Pancreas (tissue), 10 donors: ENCODE data around the gene NUP210. TPM values are rescaled to one million over a fixed set of nuclear protein-coding genes. Genes with fewer than 3 reads are reported as not detected.

Experiments
- ATAC-seq, 4 donors: fragments of 200-7000 bp; cut with Tn5 transposase; one replicate each; pipeline versions ENCODE4 v1.8.0 to v1.9.1; 2020; ENCODE audit warnings: mild to moderate bottlenecking in 4 of 4, moderate library complexity in 4 of 4
- DNase-seq, 6 donors: peaks; one replicate each; pipeline ENCODE4 v3.0.0-alpha.2; 2020
- FAIRE-seq: peaks from 2 replicates; lab custom pipeline; 2012; peaks lifted over from hg19 to GRCh38; lab: Jason Lieb, UNC
- H3K27ac ChIP-seq, 4 donors: fragments of 200-600 bp; sonication (generic); 1 replicate in 3 of 4; 2 replicates in 1 of 4; pipeline versions ENCODE4 v1.5.0 to v1.8.0; 2020
- H3K27me3 ChIP-seq, 4 donors: fragments of 200-600 bp; one replicate each; pipeline ENCODE4 v1.8.0; 2021
- H3K36me3 ChIP-seq, 3 donors: fragments of 200-600 bp; sonication (generic) in 1 of 3; one replicate each; pipeline versions ENCODE4 v1.5.0 to v1.8.0; 2020 to 2021
- H3K4me1 ChIP-seq, 3 donors: fragments of 200-600 bp; one replicate each; pipeline ENCODE4 v1.8.0; 2021
- H3K4me3 ChIP-seq, 4 donors: fragments of 200-600 bp; sonication (generic) in 2 of 4; one replicate each; pipeline versions ENCODE4 v1.5.0 to v1.8.0; 2020 to 2021
- H3K9me3 ChIP-seq, 4 donors: fragments of 200-600 bp; one replicate each; pipeline ENCODE4 v1.8.0; 2021
- WGBS, 2 donors: extraction: QIAGEN DNeasy Blood & Tissue Kit; methylation state at CpG; one replicate each; pipeline ENCODE4 v1.1.7; 2013; 5-methylcytosine and 5-hydroxymethylcytosine counted together
- intact Hi-C, 3 donors: fragments of 100-400 bp; cut with DNase I; formaldehyde crosslinking; loops; one replicate each; pipeline versions ENCODE4 v1.11.1 to v1.14.2; 2022
- polyA plus RNA-seq, 2 donors: library from polyadenylated mRNA; stranded (reverse); fragments of 200-250 nt; gene quantifications; one replicate each; pipeline ENCODE4 v1.2.3, GENCODE V29; 2013
- total RNA-seq, 6 donors: library from RNA; stranded (reverse); fragmentation: NEBNext Ultra II Directional in 4 of 6; extraction: Animal tissue kit (Norgen Biotek cat#: 25700) in 4 of 6; gene quantifications; one replicate each; pipeline versions ENCODE4 v1.2.1 to v1.2.4, GENCODE V29; 2021 to 2023
- TF ChIP-seq, protein P1 (sequence below), 4 donors: fragments of 200-600 bp; sonication (generic) in 3 of 4; IDR thresholded peaks; one replicate each; pipeline versions ENCODE4 v1.5.0 to v1.8.0; 2021; ENCODE audit warnings: antibody characterized with exemption in 4 of 4
- donor health status: healthy with polysubstance abuse.
- donor health status: DM: no; HTN: no; CAD: no; lungs with moderate emphysema.
- donor health status: DM: no; HTN: no; CAD: no.
- donor health status: control.
- donor health status: control.
- donor health status: Bipolar disorder and iron deficiency.
- donor health status: DM: yes; HTN: yes; CAD: no.
- donor health status: DM: no; HTN: no; CAD: no.
- donor health status: DM: no; HTN: no; CAD: no.
- donor health status: DM: yes; HTN: yes; CAD: no.

NUP210 gene
- total and polyA plus RNA-seq, 8 donors = 7.6 to 12.5 (median 9.8) TPM

DNA sequence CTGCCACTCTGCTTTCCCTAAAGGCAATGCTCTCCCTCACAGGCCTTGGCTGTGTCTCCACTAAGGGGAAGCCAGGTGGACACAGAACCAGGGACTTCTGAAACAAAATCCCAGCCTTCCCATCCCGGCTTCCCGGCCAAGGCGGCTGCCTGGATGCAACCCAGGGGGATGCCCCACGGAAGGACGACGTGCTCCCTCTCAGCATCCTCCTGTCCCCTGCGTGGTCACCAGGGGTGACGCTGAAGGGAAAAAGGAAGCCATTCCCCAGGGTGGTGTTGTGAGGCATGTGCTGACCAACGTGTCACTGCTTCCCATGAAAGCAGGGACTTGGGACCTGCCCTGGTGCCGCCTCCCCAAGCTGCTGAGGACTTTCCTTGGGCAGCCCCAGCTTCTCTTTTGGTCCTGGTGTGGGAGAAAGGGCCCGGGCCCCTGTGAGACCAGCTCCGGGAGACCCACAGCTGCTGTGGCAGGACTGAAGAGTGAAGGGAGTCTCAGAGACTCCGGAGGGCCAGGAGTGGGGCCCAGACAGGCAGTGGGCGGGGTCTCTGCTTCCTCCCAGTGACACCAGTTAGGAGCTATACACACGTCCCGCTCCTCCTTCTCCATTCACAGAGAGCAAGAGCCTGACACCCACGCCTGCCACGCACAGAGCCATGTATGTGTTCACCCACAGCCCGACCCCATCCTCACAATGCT, 139.2 kb downstream of the NUP210 start:
- Histone ChIP-seq H3K27me3 (no peaks in the 10 kb centered on the region), H3K4me3 (peak overlapping the region in 1 of 4 donors; percentile 69), H3K36me3 (no peaks in the 10 kb centered on the region), H3K27ac (peak overlapping the region in 2 of 4 donors; percentile 23 to 41), H3K9me3 (no peaks in the 10 kb centered on the region), H3K4me1 (no peaks in the 10 kb centered on the region)
- 57 to 64% methylated on average over 19 of the region's 19 CpGs for WGBS, 2 donors
- ATAC-seq = peak in 3 of 4 donors; percentile 4 to 14 (median 11)
- no peak for FAIRE-seq
- intact Hi-C loops = no loop called here
- no peak for DNase-seq
- TF ChIP-seq, protein P1, sequence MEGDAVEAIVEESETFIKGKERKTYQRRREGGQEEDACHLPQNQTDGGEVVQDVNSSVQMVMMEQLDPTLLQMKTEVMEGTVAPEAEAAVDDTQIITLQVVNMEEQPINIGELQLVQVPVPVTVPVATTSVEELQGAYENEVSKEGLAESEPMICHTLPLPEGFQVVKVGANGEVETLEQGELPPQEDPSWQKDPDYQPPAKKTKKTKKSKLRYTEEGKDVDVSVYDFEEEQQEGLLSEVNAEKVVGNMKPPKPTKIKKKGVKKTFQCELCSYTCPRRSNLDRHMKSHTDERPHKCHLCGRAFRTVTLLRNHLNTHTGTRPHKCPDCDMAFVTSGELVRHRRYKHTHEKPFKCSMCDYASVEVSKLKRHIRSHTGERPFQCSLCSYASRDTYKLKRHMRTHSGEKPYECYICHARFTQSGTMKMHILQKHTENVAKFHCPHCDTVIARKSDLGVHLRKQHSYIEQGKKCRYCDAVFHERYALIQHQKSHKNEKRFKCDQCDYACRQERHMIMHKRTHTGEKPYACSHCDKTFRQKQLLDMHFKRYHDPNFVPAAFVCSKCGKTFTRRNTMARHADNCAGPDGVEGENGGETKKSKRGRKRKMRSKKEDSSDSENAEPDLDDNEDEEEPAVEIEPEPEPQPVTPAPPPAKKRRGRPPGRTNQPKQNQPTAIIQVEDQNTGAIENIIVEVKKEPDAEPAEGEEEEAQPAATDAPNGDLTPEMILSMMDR (IDR thresholded peaks at IDR 0.05) = no peak

DNA sequence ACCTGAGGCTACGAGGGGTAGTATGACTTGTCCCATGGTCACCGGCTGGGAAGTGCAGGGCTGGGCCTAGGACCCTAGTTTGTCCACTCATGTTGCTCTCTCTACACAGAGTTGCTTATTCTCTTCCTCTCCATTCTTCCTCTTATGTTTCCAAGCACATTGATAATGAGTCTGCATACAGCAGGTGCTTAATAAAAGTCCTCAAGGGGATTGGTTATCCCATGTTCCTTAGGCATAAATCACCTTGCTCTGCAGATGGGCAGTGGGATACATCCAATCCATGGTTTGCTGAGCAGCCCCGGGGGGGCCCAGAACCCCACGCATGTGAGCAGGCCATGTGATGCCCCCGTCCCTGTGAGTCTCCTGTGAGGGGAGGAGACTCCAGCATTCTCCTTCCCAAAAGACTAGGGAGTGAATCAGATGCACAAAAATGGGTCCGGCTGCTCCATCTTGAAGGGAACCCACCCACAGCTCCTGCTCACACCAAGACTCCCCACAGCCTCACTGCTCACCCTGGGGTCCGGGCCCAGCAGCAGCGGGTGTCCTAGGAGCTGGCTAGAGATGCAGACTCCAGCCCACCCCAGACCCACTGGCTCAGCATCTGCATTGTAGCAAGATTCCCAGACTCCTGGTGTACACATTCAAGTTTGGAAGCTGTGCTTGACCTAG, 139.9 kb downstream of the NUP210 start:
- 92% methylated on average over 8 of the region's 8 CpGs for WGBS, 2 donors
- no peaks in the 10 kb centered on the region for H3K4me1 ChIP-seq
- DNase-seq = no peak
- no peak overlapping the region for H3K27ac ChIP-seq
- no peaks in the 10 kb centered on the region for H3K27me3 ChIP-seq
- H3K4me3 ChIP-seq = no peak overlapping the region
- ATAC-seq = no peak
- H3K9me3 ChIP-seq = no peaks in the 10 kb centered on the region
- TF ChIP-seq, protein P1 (IDR thresholded peaks at IDR 0.05) = no peak
- H3K36me3 ChIP-seq = no peaks in the 10 kb centered on the region
- intact Hi-C loops = no loop called here
- FAIRE-seq = no peak

DNA sequence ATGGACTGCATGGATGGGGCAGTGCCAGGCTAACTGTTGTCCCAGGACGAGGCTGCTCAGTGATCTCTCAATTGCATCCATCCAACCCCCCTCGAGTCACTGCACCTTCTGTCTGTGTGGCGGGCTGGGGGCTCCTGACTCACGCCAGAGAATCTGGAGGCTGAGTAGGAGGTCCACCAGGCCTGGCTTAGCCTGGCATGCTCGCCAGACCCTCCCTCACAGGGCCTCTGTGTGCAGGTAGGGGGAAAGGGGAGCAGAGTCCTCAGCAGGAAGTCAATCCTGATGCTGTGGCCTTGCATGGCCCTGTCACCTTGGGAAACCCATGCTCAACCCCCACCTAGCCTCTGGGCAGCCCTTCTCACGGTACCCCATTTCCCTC, 140.6 kb downstream of the NUP210 start:
- WGBS, 2 donors = 85 to 93% methylated on average over 6 of the region's 6 CpGs
- no peaks in the 10 kb centered on the region for H3K27me3 ChIP-seq
- DNase-seq (no peak), FAIRE-seq (no peak), ATAC-seq (no peak)
- H3K36me3 ChIP-seq = no peaks in the 10 kb centered on the region
- no peaks in the 10 kb centered on the region for H3K9me3 ChIP-seq
- H3K4me3 ChIP-seq = no peak overlapping the region
- H3K4me1 ChIP-seq = no peaks in the 10 kb centered on the region
- TF ChIP-seq, protein P1 (IDR thresholded peaks at IDR 0.05) = no peak
- intact Hi-C loops = loop anchor here in 1 of 3 donors (10.0 kb wide), 1 partner anchor 165 kb away; no protein-coding TSS in a partner anchor
- H3K27ac ChIP-seq = no peak overlapping the region

DNA sequence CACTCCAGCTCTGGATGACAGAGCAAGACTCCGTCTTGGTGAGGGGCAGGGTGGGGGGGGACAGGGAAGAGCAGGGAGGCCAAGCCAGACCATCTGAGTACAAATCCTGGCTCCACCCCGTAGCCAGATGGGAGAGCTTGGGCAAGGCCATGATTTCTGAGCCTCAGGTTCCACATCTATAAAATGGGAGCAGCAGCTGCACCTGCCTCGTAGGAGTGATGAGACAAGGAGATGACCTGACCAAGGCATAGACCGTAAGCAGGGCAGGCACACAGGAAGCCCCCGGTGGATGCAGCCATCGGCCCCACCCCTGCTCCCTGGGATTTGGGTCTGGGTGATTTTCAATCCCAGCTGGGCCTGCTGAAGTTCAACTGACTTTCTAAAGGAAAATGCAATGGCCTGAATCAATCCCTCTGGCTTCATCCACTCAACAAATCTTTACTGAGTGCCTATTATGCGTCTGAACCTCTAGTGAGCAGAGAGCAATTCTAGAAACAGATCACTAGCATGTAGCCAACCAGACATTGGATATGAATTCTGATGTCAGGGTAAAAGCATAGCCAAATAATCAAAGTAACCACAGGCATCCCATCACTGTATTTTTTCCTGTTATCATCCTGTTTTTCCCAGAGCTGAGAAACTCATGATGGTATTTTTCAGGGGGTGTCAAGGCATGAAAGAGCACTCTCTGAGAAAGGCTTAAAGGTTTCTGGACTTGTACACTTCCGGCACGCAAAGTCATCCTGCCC, 141.2 kb downstream of the NUP210 start:
- H3K36me3 ChIP-seq = no peaks in the 10 kb centered on the region
- no peaks in the 10 kb centered on the region for H3K9me3 ChIP-seq
- 90 to 91% methylated on average over 9 of the region's 9 CpGs for WGBS, 2 donors
- no peak overlapping the region for H3K27ac ChIP-seq
- no peaks in the 10 kb centered on the region for H3K4me1 ChIP-seq
- no peak for FAIRE-seq
- TF ChIP-seq, protein P1 (IDR thresholded peaks at IDR 0.05) = no peak
- DNase-seq = no peak
- no peaks in the 10 kb centered on the region for H3K27me3 ChIP-seq
- intact Hi-C loops = loop anchor here in 1 of 3 donors (10.0 kb wide), 1 partner anchor 164 kb away; no protein-coding TSS in a partner anchor
- H3K4me3 ChIP-seq = no peak overlapping the region
- no peak for ATAC-seq
